ENCODE measurements around the gene PPP1R10. TPM values are rescaled to one million over a fixed set of nuclear protein-coding genes. Genes with fewer than 3 reads are reported as not detected.
"Not testable (repeated sequence)": the region's sequence is repeated elsewhere in the genome, so short reads cannot be mapped to it uniquely, and the experiment has no call there.

Gene PPP1R10
- 68.4 and 74.9 TPM in 2 replicates for total RNA-seq (2014; rRNA removed; shearing (Covaris generic))
- 21.8 and 28.6 TPM in 2 replicates for polyA plus RNA-seq (2014; cell fraction: nucleus; rRNA removed)

- DNase-seq (ENCODE audit: extremely low read depth, low read depth), result peak; percentile 99
Observed at GRCh38 chr6:30616811-30617564, at the start of gene PPP1R10. TSS of gene PPP1R10 (minus strand) at chr6:30617243. CDS start at chr6:30609944, 7,299 bp downstream.

- DNase-seq (ENCODE audit: extremely low read depth, low read depth), result not testable (repeated sequence)
Observed at GRCh38 chr6:30666300-30666699, 49.3 kb upstream of the PPP1R10 start.

GRCh38 chr6:30664994-30665767 lies 48.1 kb upstream of the PPP1R10 start:
- DNase-seq (ENCODE audit: extremely low read depth, low read depth), result no peak

- not testable (repeated sequence) for DNase-seq (ENCODE audit: extremely low read depth, low read depth)
Observed at GRCh38 chr6:30657922-30658321, 40.9 kb upstream of the PPP1R10 start.

- DNase-seq (ENCODE audit: extremely low read depth, low read depth), result no peak
Observed at GRCh38 chr6:30657454-30657853, 40.4 kb upstream of the PPP1R10 start.

GRCh38 chr6:30656513-30656912 lies 39.5 kb upstream of the PPP1R10 start:
- DNase-seq (ENCODE audit: extremely low read depth, low read depth), result no peak

GRCh38 chr6:30655743-30656094 lies 38.7 kb upstream of the PPP1R10 start:
- DNase-seq (ENCODE audit: extremely low read depth, low read depth), result no peak

GRCh38 chr6:30654798-30655742 lies 38.0 kb upstream of the PPP1R10 start:
- no peak for DNase-seq (ENCODE audit: extremely low read depth, low read depth)

- no peak for DNase-seq (ENCODE audit: extremely low read depth, low read depth)
Observed at GRCh38 chr6:30651143-30651542, 34.1 kb upstream of the PPP1R10 start.

- DNase-seq (ENCODE audit: extremely low read depth, low read depth), result peak; percentile 39
Observed at GRCh38 chr6:30647242-30648116, 30.4 kb upstream of the PPP1R10 start.

- DNase-seq (ENCODE audit: extremely low read depth, low read depth), result peak; percentile 86
Observed at GRCh38 chr6:30646450-30647241, 29.6 kb upstream of the PPP1R10 start, which contains the start of gene C6orf136. TSS of gene C6orf136 (plus strand) at chr6:30647133. CDS start at chr6:30647232, 99 bp downstream.

GRCh38 chr6:30645989-30646388 lies 28.9 kb upstream of the PPP1R10 start:
- DNase-seq (ENCODE audit: extremely low read depth, low read depth), result no peak

GRCh38 chr6:30644769-30645168 lies 27.7 kb upstream of the PPP1R10 start:
- no peak for DNase-seq (ENCODE audit: extremely low read depth, low read depth)

GRCh38 chr6:30643656-30644055 lies 26.6 kb upstream of the PPP1R10 start:
- no peak for DNase-seq (ENCODE audit: extremely low read depth, low read depth)

GRCh38 chr6:30641048-30641447 lies 24.0 kb upstream of the PPP1R10 start:
- no peak for DNase-seq (ENCODE audit: extremely low read depth, low read depth)

GRCh38 chr6:30640481-30640880 lies 23.4 kb upstream of the PPP1R10 start:
- DNase-seq (ENCODE audit: extremely low read depth, low read depth), result no peak

GRCh38 chr6:30635834-30636233 lies 18.8 kb upstream of the PPP1R10 start:
- no peak for DNase-seq (ENCODE audit: extremely low read depth, low read depth)

GRCh38 chr6:30626484-30627366 lies 9.7 kb upstream of the PPP1R10 start, which contains the start of gene ATAT1:
TSS of gene ATAT1 (plus strand) at chr6:30626874.
- peak; percentile 59 for DNase-seq (ENCODE audit: extremely low read depth, low read depth)

All from NCI-H460 (cell line).